ENCODE data around the gene MAP6.

MAP6 gene

DNA sequence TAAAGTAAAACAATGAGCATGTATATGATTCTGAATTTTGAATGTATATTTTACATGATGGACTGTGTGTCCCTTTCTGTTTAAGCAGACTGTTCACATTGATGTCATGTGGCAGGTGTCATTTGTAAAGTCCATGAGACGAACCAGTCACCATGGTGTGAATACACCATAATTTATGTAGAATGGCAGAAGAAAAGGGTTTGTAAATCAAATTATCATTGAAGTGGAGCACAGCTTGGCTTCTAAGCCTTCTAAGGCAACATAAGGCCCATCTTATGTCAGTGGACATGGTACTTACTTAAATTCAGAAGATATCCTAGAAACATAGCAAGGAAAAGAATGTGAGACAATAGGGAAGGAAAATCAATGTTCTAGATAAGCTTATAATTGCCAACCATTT is 4.4 kb downstream of the MAP6 start:
- no peak for ATAC-seq
- TF ChIP-seq ESRRG (CRISPR knock-in tag; IDR thresholded peaks at IDR 0.05) (no peak), SNAI2 (CRISPR knock-in tag; IDR thresholded peaks at IDR 0.05) (no peak), ARNTL (CRISPR knock-in tag; IDR thresholded peaks at IDR 0.05; ENCODE audit: borderline replicate concordance, low read depth) (no peak), PPARA (CRISPR knock-in tag; IDR thresholded peaks at IDR 0.05; ENCODE audit: borderline replicate concordance) (no peak), POU6F1 (CRISPR knock-in tag; IDR thresholded peaks at IDR 0.05; ENCODE audit: borderline replicate concordance, low read depth) (no peak), RARB (CRISPR knock-in tag; IDR thresholded peaks at IDR 0.05) (no peak), OSR1 (CRISPR knock-in tag; IDR thresholded peaks at IDR 0.05) (no peak), ZFP3 (CRISPR knock-in tag; IDR thresholded peaks at IDR 0.05) (no peak), CSDC2 (CRISPR knock-in tag; IDR thresholded peaks at IDR 0.05) (no peak), TCF4 (CRISPR knock-in tag; IDR thresholded peaks at IDR 0.05; ENCODE audit: borderline replicate concordance) (no peak), CSRNP3 (CRISPR knock-in tag; IDR thresholded peaks at IDR 0.05) (no peak), ZNF70 (CRISPR knock-in tag; IDR thresholded peaks at IDR 0.05) (no peak), CREB5 (CRISPR knock-in tag; IDR thresholded peaks at IDR 0.05; ENCODE audit: low read depth) (no peak), ZFP30 (CRISPR knock-in tag; IDR thresholded peaks at IDR 0.05) (no peak), GLIS3 (CRISPR knock-in tag; IDR thresholded peaks at IDR 0.05) (no peak), ISL1 (CRISPR knock-in tag; IDR thresholded peaks at IDR 0.05) (no peak)

GRCh38 chr11:75663808-75664207 is 5.0 kb downstream of the MAP6 start:
- TF ChIP-seq CSRNP3 (CRISPR knock-in tag; IDR thresholded peaks at IDR 0.05) (no peak), ZNF70 (CRISPR knock-in tag; IDR thresholded peaks at IDR 0.05) (no peak), ZC3H10 (CRISPR knock-in tag; IDR thresholded peaks at IDR 0.05) (no peak), TSHZ2 (CRISPR knock-in tag; IDR thresholded peaks at IDR 0.05) (no peak), ISL1 (CRISPR knock-in tag; IDR thresholded peaks at IDR 0.05) (no peak), RARB (CRISPR knock-in tag; IDR thresholded peaks at IDR 0.05) (no peak), ZFP30 (CRISPR knock-in tag; IDR thresholded peaks at IDR 0.05) (no peak), SNAI2 (CRISPR knock-in tag; IDR thresholded peaks at IDR 0.05) (no peak), TOX (CRISPR knock-in tag; IDR thresholded peaks at IDR 0.05; ENCODE audit: borderline replicate concordance) (no peak), CREB5 (CRISPR knock-in tag; IDR thresholded peaks at IDR 0.05; ENCODE audit: low read depth) (no peak), ARNTL (CRISPR knock-in tag; IDR thresholded peaks at IDR 0.05; ENCODE audit: borderline replicate concordance, low read depth) (no peak), OSR1 (CRISPR knock-in tag; IDR thresholded peaks at IDR 0.05) (no peak), ZNF8 (CRISPR knock-in tag; IDR thresholded peaks at IDR 0.05) (no peak), BACH2 (CRISPR knock-in tag; IDR thresholded peaks at IDR 0.05; ENCODE audit: borderline replicate concordance) (no peak)
- ATAC-seq, result no peak

Data from SK-N-SH treated with all-trans-retinoic acid at 6 μM for 48 hours (cell line).